OCI-LY1 (cell line): ENCODE measurements around the gene MBNL1.

ENCODE experiments used
- H2AFZ ChIP-seq: fragments of 200-600 bp; sonication (generic), shearing (Covaris generic); 2 replicates; pipeline ENCODE4 v1.6.0; 2014; ENCODE audit warnings: antibody characterized with exemption, mild to moderate bottlenecking, low read length
- H3F3A ChIP-seq: fragments of 200-600 bp; sonication (generic), shearing (Covaris generic); 2 replicates; pipeline ENCODE4 v1.6.0; 2014; ENCODE audit warnings: mild to moderate bottlenecking, antibody characterized with exemption, low read length, moderate library complexity; ENCODE audit not compliant: insufficient read depth
- H3K27ac ChIP-seq: fragments of 200-600 bp; sonication (generic); 2 replicates; pipeline ENCODE4 v1.5.1; 2014; ENCODE audit warnings: low read length, mixed run types, mild to moderate bottlenecking, low read depth; ENCODE audit not compliant: poor library complexity, severe bottlenecking
- H3K27me3 ChIP-seq: fragments of 200-600 bp; sonication (generic); 2 replicates; pipeline ENCODE4 v1.6.0; 2014; ENCODE audit warnings: antibody characterized with exemption, mild to moderate bottlenecking, low read length, moderate library complexity; ENCODE audit not compliant: insufficient read depth
- H3K36me3 ChIP-seq: fragments of 200-600 bp; sonication (generic); 2 replicates; pipeline ENCODE4 v1.6.1; 2014; ENCODE audit warnings: mild to moderate bottlenecking, antibody characterized with exemption, low read length, moderate library complexity, mixed read lengths; ENCODE audit not compliant: insufficient read depth
- H3K4me1 ChIP-seq: fragments of 200-600 bp; sonication (generic); 2 replicates; pipeline ENCODE4 v1.5.1; 2014; ENCODE audit warnings: mild to moderate bottlenecking, low read length, moderate library complexity; ENCODE audit not compliant: insufficient read depth, severe bottlenecking
- H3K4me2 ChIP-seq: fragments of 200-600 bp; sonication (generic), shearing (Covaris generic); 2 replicates; pipeline ENCODE4 v1.6.1; 2014; ENCODE audit warnings: low read length
- H3K4me3 ChIP-seq: fragments of 200-600 bp; sonication (generic); 2 replicates; pipeline ENCODE4 v1.5.1; 2014; ENCODE audit warnings: low read length, low read depth, mild to moderate bottlenecking, mixed read lengths; ENCODE audit not compliant: poor library complexity, severe bottlenecking
- H3K79me2 ChIP-seq: fragments of 200-600 bp; shearing (Covaris generic); 2 replicates; pipeline ENCODE4 v1.6.1; 2016; ENCODE audit warnings: mixed run types, low read length, mixed read lengths; ENCODE audit not compliant: insufficient read depth
- H3K9ac ChIP-seq: fragments of 200-600 bp; sonication (generic), shearing (Covaris generic); 2 replicates; pipeline ENCODE4 v1.6.1; 2014; ENCODE audit warnings: mild to moderate bottlenecking, low read length, mixed read lengths
- H3K9me2 ChIP-seq: fragments of 200-600 bp; sonication (generic), shearing (Covaris generic); 2 replicates; pipeline ENCODE4 v1.6.1; 2014; ENCODE audit warnings: low read depth, mild to moderate bottlenecking, low read length, mixed read lengths
- H3K9me3 ChIP-seq: fragments of 200-600 bp; shearing (Covaris generic); 2 replicates; pipeline ENCODE4 v1.6.1; 2014; ENCODE audit warnings: low read length, mixed read lengths
- H4K20me1 ChIP-seq: fragments of 200-600 bp; sonication (generic), shearing (Covaris generic); 2 replicates; pipeline ENCODE4 v1.6.0; 2016; ENCODE audit warnings: mild to moderate bottlenecking, low read length; ENCODE audit not compliant: insufficient read depth
- CTCF ChIP-seq: fragments of 200-600 bp; sonication (generic), shearing (Covaris generic); IDR thresholded peaks from 2 replicates; pipeline ENCODE4 v1.5.1; 2017; ENCODE audit warnings: mild to moderate bottlenecking, antibody characterized with exemption, low read length, moderate library complexity, mixed read lengths
- EZH2 ChIP-seq: fragments of 200-600 bp; sonication (generic), shearing (Covaris generic); IDR thresholded peaks from 2 replicates; pipeline ENCODE4 v1.8.0; 2017; ENCODE audit warnings: borderline replicate concordance, mixed run types, mild to moderate bottlenecking, antibody characterized with exemption, low read length, moderate library complexity, mixed read lengths

The MBNL1 gene

DNA sequence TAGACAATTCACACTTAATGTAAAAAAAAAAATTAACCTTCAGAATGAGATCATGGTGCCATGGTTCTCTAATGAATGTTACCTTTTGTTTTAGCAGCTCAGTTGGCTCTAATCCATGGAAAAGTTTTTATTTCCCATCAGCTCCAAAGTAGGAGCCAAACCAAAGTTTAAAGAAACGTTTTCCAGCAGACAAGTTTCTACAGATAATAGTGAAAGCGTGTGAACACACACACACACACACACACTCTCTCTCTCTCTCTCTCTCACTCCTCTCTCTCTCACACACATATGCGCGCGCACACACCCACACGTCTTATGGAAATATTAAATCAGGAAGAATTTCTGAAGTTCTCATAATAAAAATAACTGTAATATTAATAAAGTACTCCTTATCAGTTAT, 46.9 kb downstream of the MBNL1 start:
- H3K4me2 ChIP-seq: no peak overlapping the region
- no peaks in the 10 kb centered on the region for H3K27me3 ChIP-seq
- H3K36me3 ChIP-seq: peaks cover 71% of the 10 kb centered on the region
- H3K27ac ChIP-seq: no peak overlapping the region
- no peak overlapping the region for H3K4me3 ChIP-seq
- H3K9me2 ChIP-seq: no peaks in the 10 kb centered on the region
- no peaks in the 10 kb centered on the region for H3K9me3 ChIP-seq
- no peak overlapping the region for H3K9ac ChIP-seq
- peaks cover 97% of the 10 kb centered on the region for H3K79me2 ChIP-seq
- TF ChIP-seq EZH2 (no peak), CTCF (no peak)
- H4K20me1 ChIP-seq: no peaks in the 10 kb centered on the region
- peaks cover 9% of the 10 kb centered on the region for H3K4me1 ChIP-seq
- no peak overlapping the region for H2AFZ ChIP-seq
- no peaks in the 10 kb centered on the region for H3F3A ChIP-seq

GRCh38 chr3:152316318-152316717, 47.6 kb downstream of the MBNL1 start:
- Histone ChIP-seq H3K4me3 (no peak overlapping the region), H4K20me1 (no peaks in the 10 kb centered on the region), H3K4me1 (peaks cover 9% of the 10 kb centered on the region), H3F3A (no peaks in the 10 kb centered on the region), H3K9ac (no peak overlapping the region), H3K9me2 (no peaks in the 10 kb centered on the region), H2AFZ (no peak overlapping the region), H3K4me2 (no peak overlapping the region), H3K27me3 (no peaks in the 10 kb centered on the region), H3K36me3 (peaks cover 71% of the 10 kb centered on the region), H3K9me3 (no peaks in the 10 kb centered on the region), H3K79me2 (peaks cover 97% of the 10 kb centered on the region), H3K27ac (no peak overlapping the region)
- TF ChIP-seq CTCF (no peak), EZH2 (no peak)

GRCh38 chr3:152317184-152317583, 48.5 kb downstream of the MBNL1 start:
- Histone ChIP-seq H3K9me3 (no peaks in the 10 kb centered on the region), H3K4me2 (no peak overlapping the region), H3F3A (no peaks in the 10 kb centered on the region), H3K4me3 (no peak overlapping the region), H3K9ac (no peak overlapping the region), H3K27ac (no peak overlapping the region), H3K36me3 (peaks cover 73% of the 10 kb centered on the region), H3K9me2 (no peaks in the 10 kb centered on the region), H4K20me1 (no peaks in the 10 kb centered on the region), H3K27me3 (no peaks in the 10 kb centered on the region), H3K79me2 (peaks cover 99% of the 10 kb centered on the region), H2AFZ (no peak overlapping the region), H3K4me1 (peaks cover 9% of the 10 kb centered on the region)
- TF ChIP-seq CTCF: no peak
- no peak for TF ChIP-seq EZH2
